Measurements from ENCODE around the gene DMAC2. TPM values are rescaled to one million over a fixed set of nuclear protein-coding genes. Genes with fewer than 3 reads are reported as not detected.

DMAC2 gene
- total RNA-seq, 1 experiment from 2014 or later, result 77.6 TPM

DNA sequence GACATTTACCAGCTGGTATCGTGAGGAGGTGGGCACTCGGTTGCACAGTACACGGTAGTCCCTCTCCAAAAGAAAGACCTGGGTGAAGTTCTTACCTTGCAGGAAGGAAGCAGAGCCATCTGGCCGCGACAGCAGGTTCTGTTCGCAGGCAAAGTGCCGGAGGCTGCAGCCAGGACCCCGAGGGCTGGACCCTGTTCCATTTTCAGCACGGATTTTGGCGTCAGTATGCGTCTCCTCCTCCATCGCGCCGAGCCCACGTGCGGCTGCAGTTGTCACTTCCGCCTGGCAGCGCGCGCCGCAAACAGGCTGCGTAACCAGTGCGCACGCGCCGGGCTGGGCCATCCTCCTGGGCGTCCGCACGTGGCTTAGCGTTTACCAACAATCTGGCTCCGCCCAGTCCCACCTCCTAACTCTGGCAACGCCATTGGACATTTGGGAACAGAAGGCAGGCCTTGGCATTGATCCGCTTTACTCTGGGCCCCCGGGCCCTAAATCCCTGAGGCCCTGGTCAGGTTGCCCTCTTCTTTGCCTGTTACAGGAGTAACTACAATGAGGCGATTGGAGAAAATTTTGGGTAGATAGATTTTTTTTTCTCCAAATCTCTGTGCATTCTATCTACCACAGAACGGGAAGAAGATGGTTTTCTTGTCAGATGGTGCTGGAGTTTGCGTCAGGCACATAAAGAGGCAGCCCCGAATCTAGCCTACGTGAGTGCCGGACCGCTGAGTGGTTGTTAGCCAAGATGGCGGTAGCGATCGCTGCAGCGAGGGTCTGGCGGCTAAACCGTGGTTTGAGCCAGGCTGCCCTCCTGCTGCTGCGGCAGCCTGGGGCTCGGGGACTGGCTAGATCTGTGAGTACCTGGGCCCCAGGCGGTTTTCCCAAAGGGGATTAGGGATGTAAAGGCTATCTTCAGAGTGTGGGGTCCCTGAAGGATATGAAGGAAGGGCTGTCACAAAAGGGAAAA, 42.3 kb downstream of the DMAC2 start, which contains the start of the genes BCKDHA and EXOSC5 (continued):
- peak; percentile 89 for TF ChIP-seq USF1 (CRISPR knock-in tag; IDR thresholded peaks at IDR 0.05)
- no peak for TF ChIP-seq ZNF138 (CRISPR knock-in tag; conservative IDR thresholded peaks at IDR 0.05)
- TF ChIP-seq, protein P1, sequence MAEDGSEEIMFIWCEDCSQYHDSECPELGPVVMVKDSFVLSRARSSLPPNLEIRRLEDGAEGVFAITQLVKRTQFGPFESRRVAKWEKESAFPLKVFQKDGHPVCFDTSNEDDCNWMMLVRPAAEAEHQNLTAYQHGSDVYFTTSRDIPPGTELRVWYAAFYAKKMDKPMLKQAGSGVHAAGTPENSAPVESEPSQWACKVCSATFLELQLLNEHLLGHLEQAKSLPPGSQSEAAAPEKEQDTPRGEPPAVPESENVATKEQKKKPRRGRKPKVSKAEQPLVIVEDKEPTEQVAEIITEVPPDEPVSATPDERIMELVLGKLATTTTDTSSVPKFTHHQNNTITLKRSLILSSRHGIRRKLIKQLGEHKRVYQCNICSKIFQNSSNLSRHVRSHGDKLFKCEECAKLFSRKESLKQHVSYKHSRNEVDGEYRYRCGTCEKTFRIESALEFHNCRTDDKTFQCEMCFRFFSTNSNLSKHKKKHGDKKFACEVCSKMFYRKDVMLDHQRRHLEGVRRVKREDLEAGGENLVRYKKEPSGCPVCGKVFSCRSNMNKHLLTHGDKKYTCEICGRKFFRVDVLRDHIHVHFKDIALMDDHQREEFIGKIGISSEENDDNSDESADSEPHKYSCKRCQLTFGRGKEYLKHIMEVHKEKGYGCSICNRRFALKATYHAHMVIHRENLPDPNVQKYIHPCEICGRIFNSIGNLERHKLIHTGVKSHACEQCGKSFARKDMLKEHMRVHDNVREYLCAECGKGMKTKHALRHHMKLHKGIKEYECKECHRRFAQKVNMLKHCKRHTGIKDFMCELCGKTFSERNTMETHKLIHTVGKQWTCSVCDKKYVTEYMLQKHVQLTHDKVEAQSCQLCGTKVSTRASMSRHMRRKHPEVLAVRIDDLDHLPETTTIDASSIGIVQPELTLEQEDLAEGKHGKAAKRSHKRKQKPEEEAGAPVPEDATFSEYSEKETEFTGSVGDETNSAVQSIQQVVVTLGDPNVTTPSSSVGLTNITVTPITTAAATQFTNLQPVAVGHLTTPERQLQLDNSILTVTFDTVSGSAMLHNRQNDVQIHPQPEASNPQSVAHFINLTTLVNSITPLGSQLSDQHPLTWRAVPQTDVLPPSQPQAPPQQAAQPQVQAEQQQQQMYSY (CRISPR knock-in tag; IDR thresholded peaks at IDR 0.05), result peak; percentile 35; the same call in 1 of the 2 replicates
- TF ChIP-seq, protein P2, sequence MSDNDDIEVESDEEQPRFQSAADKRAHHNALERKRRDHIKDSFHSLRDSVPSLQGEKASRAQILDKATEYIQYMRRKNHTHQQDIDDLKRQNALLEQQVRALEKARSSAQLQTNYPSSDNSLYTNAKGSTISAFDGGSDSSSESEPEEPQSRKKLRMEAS (CRISPR knock-in tag; IDR thresholded peaks at IDR 0.05), result peak; percentile 100
- TF ChIP-seq E2F5 (CRISPR knock-in tag; IDR thresholded peaks at IDR 0.05), result 0 out of 2 replicates have a peak, but pooled peaks have one; percentile 69
- TF ChIP-seq, protein P3, sequence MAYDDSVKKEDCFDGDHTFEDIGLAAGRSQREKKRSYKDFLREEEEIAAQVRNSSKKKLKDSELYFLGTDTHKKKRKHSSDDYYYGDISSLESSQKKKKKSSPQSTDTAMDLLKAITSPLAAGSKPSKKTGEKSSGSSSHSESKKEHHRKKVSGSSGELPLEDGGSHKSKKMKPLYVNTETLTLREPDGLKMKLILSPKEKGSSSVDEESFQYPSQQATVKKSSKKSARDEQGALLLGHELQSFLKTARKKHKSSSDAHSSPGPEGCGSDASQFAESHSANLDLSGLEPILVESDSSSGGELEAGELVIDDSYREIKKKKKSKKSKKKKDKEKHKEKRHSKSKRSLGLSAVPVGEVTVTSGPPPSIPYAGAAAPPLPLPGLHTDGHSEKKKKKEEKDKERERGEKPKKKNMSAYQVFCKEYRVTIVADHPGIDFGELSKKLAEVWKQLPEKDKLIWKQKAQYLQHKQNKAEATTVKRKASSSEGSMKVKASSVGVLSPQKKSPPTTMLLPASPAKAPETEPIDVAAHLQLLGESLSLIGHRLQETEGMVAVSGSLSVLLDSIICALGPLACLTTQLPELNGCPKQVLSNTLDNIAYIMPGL (CRISPR knock-in tag; IDR thresholded peaks at IDR 0.05), result no peak
- TF ChIP-seq, protein P4, sequence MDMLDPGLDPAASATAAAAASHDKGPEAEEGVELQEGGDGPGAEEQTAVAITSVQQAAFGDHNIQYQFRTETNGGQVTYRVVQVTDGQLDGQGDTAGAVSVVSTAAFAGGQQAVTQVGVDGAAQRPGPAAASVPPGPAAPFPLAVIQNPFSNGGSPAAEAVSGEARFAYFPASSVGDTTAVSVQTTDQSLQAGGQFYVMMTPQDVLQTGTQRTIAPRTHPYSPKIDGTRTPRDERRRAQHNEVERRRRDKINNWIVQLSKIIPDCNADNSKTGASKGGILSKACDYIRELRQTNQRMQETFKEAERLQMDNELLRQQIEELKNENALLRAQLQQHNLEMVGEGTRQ (CRISPR knock-in tag; IDR thresholded peaks at IDR 0.05), result peak; percentile 90
- peak; percentile 100 for TF ChIP-seq FOXK1 (CRISPR knock-in tag; IDR thresholded peaks at IDR 0.05)
- TF ChIP-seq, protein P5, sequence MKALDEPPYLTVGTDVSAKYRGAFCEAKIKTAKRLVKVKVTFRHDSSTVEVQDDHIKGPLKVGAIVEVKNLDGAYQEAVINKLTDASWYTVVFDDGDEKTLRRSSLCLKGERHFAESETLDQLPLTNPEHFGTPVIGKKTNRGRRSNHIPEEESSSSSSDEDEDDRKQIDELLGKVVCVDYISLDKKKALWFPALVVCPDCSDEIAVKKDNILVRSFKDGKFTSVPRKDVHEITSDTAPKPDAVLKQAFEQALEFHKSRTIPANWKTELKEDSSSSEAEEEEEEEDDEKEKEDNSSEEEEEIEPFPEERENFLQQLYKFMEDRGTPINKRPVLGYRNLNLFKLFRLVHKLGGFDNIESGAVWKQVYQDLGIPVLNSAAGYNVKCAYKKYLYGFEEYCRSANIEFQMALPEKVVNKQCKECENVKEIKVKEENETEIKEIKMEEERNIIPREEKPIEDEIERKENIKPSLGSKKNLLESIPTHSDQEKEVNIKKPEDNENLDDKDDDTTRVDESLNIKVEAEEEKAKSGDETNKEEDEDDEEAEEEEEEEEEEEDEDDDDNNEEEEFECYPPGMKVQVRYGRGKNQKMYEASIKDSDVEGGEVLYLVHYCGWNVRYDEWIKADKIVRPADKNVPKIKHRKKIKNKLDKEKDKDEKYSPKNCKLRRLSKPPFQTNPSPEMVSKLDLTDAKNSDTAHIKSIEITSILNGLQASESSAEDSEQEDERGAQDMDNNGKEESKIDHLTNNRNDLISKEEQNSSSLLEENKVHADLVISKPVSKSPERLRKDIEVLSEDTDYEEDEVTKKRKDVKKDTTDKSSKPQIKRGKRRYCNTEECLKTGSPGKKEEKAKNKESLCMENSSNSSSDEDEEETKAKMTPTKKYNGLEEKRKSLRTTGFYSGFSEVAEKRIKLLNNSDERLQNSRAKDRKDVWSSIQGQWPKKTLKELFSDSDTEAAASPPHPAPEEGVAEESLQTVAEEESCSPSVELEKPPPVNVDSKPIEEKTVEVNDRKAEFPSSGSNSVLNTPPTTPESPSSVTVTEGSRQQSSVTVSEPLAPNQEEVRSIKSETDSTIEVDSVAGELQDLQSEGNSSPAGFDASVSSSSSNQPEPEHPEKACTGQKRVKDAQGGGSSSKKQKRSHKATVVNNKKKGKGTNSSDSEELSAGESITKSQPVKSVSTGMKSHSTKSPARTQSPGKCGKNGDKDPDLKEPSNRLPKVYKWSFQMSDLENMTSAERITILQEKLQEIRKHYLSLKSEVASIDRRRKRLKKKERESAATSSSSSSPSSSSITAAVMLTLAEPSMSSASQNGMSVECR (CRISPR knock-in tag; IDR thresholded peaks at IDR 0.05; ENCODE audit: borderline replicate concordance), result peak; percentile 90; the same call in 1 of the 2 replicates
- peak; percentile 58; the same call in 1 of the 2 replicates for TF ChIP-seq TEAD1 (CRISPR knock-in tag; IDR thresholded peaks at IDR 0.05)
- TF ChIP-seq SP1 (CRISPR knock-in tag; conservative IDR thresholded peaks at IDR 0.05), result peak; percentile 79
